ENCODE data around the gene TRIP13.

TRIP13 gene

GRCh38 chr5:848671-849111 lies 44.0 kb upstream of the TRIP13 start (continued):
- TF ChIP-seq PATZ1 (CRISPR knock-in tag; IDR thresholded peaks at IDR 0.05; ENCODE audit: borderline replicate concordance) (no peak), ESRRG (CRISPR knock-in tag; IDR thresholded peaks at IDR 0.05) (no peak), CSDC2 (CRISPR knock-in tag; IDR thresholded peaks at IDR 0.05) (no peak)

GRCh38 chr5:849651-850301 lies 42.9 kb upstream of the TRIP13 start:
- no peak for TF ChIP-seq ISL1 (CRISPR knock-in tag; IDR thresholded peaks at IDR 0.05)
- TF ChIP-seq PATZ1 (CRISPR knock-in tag; IDR thresholded peaks at IDR 0.05; ENCODE audit: borderline replicate concordance): no peak
- TF ChIP-seq TSHZ2 (CRISPR knock-in tag; IDR thresholded peaks at IDR 0.05): no peak
- TF ChIP-seq SNAI2 (CRISPR knock-in tag; IDR thresholded peaks at IDR 0.05): no peak
- no peak for TF ChIP-seq BACH2 (CRISPR knock-in tag; IDR thresholded peaks at IDR 0.05; ENCODE audit: borderline replicate concordance)
- TF ChIP-seq TCF4 (CRISPR knock-in tag; IDR thresholded peaks at IDR 0.05; ENCODE audit: borderline replicate concordance): no peak
- no peak for ATAC-seq

GRCh38 chr5:850511-851006 lies 42.1 kb upstream of the TRIP13 start, which contains the start of gene ZDHHC11:
ZDHHC11 (minus strand) TSS chr5:850986; CDS start chr5:850602, 384 bp downstream.
- peak; percentile 57 for ATAC-seq
- TF ChIP-seq ZFP30 (CRISPR knock-in tag; IDR thresholded peaks at IDR 0.05): no peak
- TF ChIP-seq TCF4 (CRISPR knock-in tag; IDR thresholded peaks at IDR 0.05; ENCODE audit: borderline replicate concordance): no peak
- no peak for TF ChIP-seq POU6F1 (CRISPR knock-in tag; IDR thresholded peaks at IDR 0.05; ENCODE audit: borderline replicate concordance, low read depth)
- no peak for TF ChIP-seq GLIS3 (CRISPR knock-in tag; IDR thresholded peaks at IDR 0.05)
- TF ChIP-seq PPARA (CRISPR knock-in tag; IDR thresholded peaks at IDR 0.05; ENCODE audit: borderline replicate concordance): no peak
- no peak for TF ChIP-seq CSDC2 (CRISPR knock-in tag; IDR thresholded peaks at IDR 0.05)
- TF ChIP-seq ZNF565 (CRISPR knock-in tag; conservative IDR thresholded peaks at IDR 0.05; ENCODE audit: low read depth): no peak

GRCh38 chr5:851076-851475 lies 41.6 kb upstream of the TRIP13 start:
- no peak; the same call in 1 of the 3 replicates for ATAC-seq
- TF ChIP-seq SNAI2 (CRISPR knock-in tag; IDR thresholded peaks at IDR 0.05): no peak
- TF ChIP-seq ISL1 (CRISPR knock-in tag; IDR thresholded peaks at IDR 0.05): no peak
- no peak for TF ChIP-seq CSRNP3 (CRISPR knock-in tag; IDR thresholded peaks at IDR 0.05)
- no peak for TF ChIP-seq ZFP30 (CRISPR knock-in tag; IDR thresholded peaks at IDR 0.05)
- no peak for TF ChIP-seq ZNF8 (CRISPR knock-in tag; IDR thresholded peaks at IDR 0.05)
- TF ChIP-seq ZNF70 (CRISPR knock-in tag; IDR thresholded peaks at IDR 0.05): no peak
- TF ChIP-seq CREB5 (CRISPR knock-in tag; IDR thresholded peaks at IDR 0.05; ENCODE audit: low read depth): no peak
- TF ChIP-seq TSHZ2 (CRISPR knock-in tag; IDR thresholded peaks at IDR 0.05): no peak
- TF ChIP-seq ZC3H10 (CRISPR knock-in tag; IDR thresholded peaks at IDR 0.05): no peak
- no peak for TF ChIP-seq POU6F1 (CRISPR knock-in tag; IDR thresholded peaks at IDR 0.05; ENCODE audit: borderline replicate concordance, low read depth)
